HEK293 (cell line): ENCODE measurements around the gene CTH.

Experiments
- CTCF ChIP-seq: fragments of 450-650 bp; formaldehyde crosslinking; IDR thresholded peaks from 2 replicates; pipeline ENCODE4 v1.5.1; 2016; ENCODE audit warnings: missing biosample characterization, missing genetic modification characterization
- EGR2 ChIP-seq: fragments of 450-650 bp; formaldehyde crosslinking; IDR thresholded peaks from 2 replicates; pipeline ENCODE4 v1.5.1; 2016; ENCODE audit warnings: low read depth, missing biosample characterization, missing genetic modification characterization
- KLF8 ChIP-seq: fragments of 450-650 bp; formaldehyde crosslinking; IDR thresholded peaks from 2 replicates; pipeline ENCODE4 v1.5.1; 2016; ENCODE audit warnings: missing biosample characterization, missing genetic modification characterization
- PATZ1 ChIP-seq: fragments of 450-650 bp; formaldehyde crosslinking; IDR thresholded peaks from 2 replicates; pipeline ENCODE4 v1.5.1; 2016; ENCODE audit warnings: missing biosample characterization, missing genetic modification characterization
- REST ChIP-seq: fragments of 450-650 bp; formaldehyde crosslinking; IDR thresholded peaks from 2 replicates; pipeline ENCODE4 v1.5.1; 2016; ENCODE audit warnings: missing biosample characterization, missing genetic modification characterization
- ZBTB17 ChIP-seq: fragments of 450-650 bp; formaldehyde crosslinking; IDR thresholded peaks from 2 replicates; pipeline ENCODE4 v1.5.1; 2016; ENCODE audit warnings: missing biosample characterization, missing genetic modification characterization
- ZNF112 ChIP-seq: fragments of 450-650 bp; formaldehyde crosslinking; IDR thresholded peaks from 2 replicates; pipeline ENCODE4 v1.5.0; 2017; ENCODE audit warnings: missing biosample characterization, missing genetic modification characterization
- ZNF2 ChIP-seq: fragments of 450-650 bp; formaldehyde crosslinking; IDR thresholded peaks from 2 replicates; pipeline ENCODE4 v1.5.1; 2016; ENCODE audit warnings: missing biosample characterization, missing genetic modification characterization
- ZNF518A ChIP-seq: fragments of 450-650 bp; formaldehyde crosslinking; conservative IDR thresholded peaks from 2 replicates; pipeline ENCODE4 v1.5.1; 2016; ENCODE audit warnings: low read depth, missing biosample characterization, missing genetic modification characterization
- ZNF580 ChIP-seq: fragments of 450-650 bp; formaldehyde crosslinking; IDR thresholded peaks from 2 replicates; pipeline ENCODE4 v1.5.1; 2016; ENCODE audit warnings: missing biosample characterization, missing genetic modification characterization
- ZNF600 ChIP-seq: fragments of 450-650 bp; formaldehyde crosslinking; IDR thresholded peaks from 2 replicates; pipeline ENCODE4 v1.5.1; 2016; ENCODE audit warnings: missing biosample characterization, missing genetic modification characterization
- ZNF610 ChIP-seq: fragments of 450-650 bp; formaldehyde crosslinking; IDR thresholded peaks from 2 replicates; pipeline ENCODE4 v1.5.1; 2016; ENCODE audit warnings: missing biosample characterization, missing genetic modification characterization, borderline replicate concordance
- ZNF664 ChIP-seq: fragments of 450-650 bp; formaldehyde crosslinking; IDR thresholded peaks from 2 replicates; pipeline ENCODE4 v1.5.1; 2016; ENCODE audit warnings: missing biosample characterization, missing genetic modification characterization
- ZNF777 ChIP-seq: fragments of 450-650 bp; formaldehyde crosslinking; IDR thresholded peaks from 2 replicates; pipeline ENCODE4 v1.5.1; 2017; ENCODE audit warnings: missing biosample characterization, missing genetic modification characterization, borderline replicate concordance

The CTH gene

GRCh38 chr1:70411360-70411844 is 334 bp downstream of the CTH start (continued):
- no peak for TF ChIP-seq ZNF518A (tag by site-specific recombination)
- TF ChIP-seq ZNF580 (tag by site-specific recombination) = 0 out of 2 replicates have a peak, but pooled peaks have one; percentile 0
- TF ChIP-seq CTCF = peak; percentile 69
- no peak for TF ChIP-seq ZNF664 (tag by site-specific recombination)
- TF ChIP-seq ZBTB17 (tag by site-specific recombination) = peak; percentile 87
- no peak for TF ChIP-seq ZNF112 (tag by site-specific recombination)
- peak; percentile 93 for TF ChIP-seq ZNF2
- TF ChIP-seq KLF8 (tag by site-specific recombination) = 0 out of 2 replicates have a peak, but pooled peaks have one; percentile 2
- no peak for TF ChIP-seq EGR2
- peak; percentile 75; the same call in 1 of the 2 replicates for TF ChIP-seq ZNF777 (tag by site-specific recombination)
- peak; percentile 64 for TF ChIP-seq REST (tag by site-specific recombination)
- TF ChIP-seq ZNF600 (tag by site-specific recombination) = peak; percentile 31
- TF ChIP-seq ZNF610 (tag by site-specific recombination) = peak; percentile 9; the same call in 1 of the 2 replicates
- TF ChIP-seq PATZ1 (tag by site-specific recombination) = peak; percentile 9
